GM12891 (cell line): Measurements from ENCODE around the gene CCDC82.

Experiments used
- POLR2A ChIP-seq: IDR thresholded peaks from 2 replicates; pipeline ENCODE4 v1.6.1; 2011; ENCODE audit warnings: low read depth, low read length, control low read depth
- POLR2AphosphoS5 ChIP-seq: IDR thresholded peaks from 2 replicates; pipeline ENCODE4 v1.6.1; 2011; ENCODE audit warnings: low read depth, low read length, control low read depth
- POU2F2 ChIP-seq: IDR thresholded peaks from 2 replicates; pipeline ENCODE4 v1.6.1; 2011; ENCODE audit warnings: low read depth, mild to moderate bottlenecking, control low read depth, low read length, moderate library complexity
- TAF1 ChIP-seq: IDR thresholded peaks from 2 replicates; pipeline ENCODE4 v1.6.1; 2011; ENCODE audit warnings: low read depth, low read length, control low read depth

- TF ChIP-seq POLR2A (no peak), POLR2AphosphoS5 (no peak), TAF1 (no peak), POU2F2 (no peak)
Observed at GRCh38 chr11:96338910-96339705, 50.6 kb downstream of the CCDC82 start.
